Fibroblast of lung (primary cell): ENCODE results near the gene SUSD1. TPM values are rescaled to one million over a fixed set of nuclear protein-coding genes. Genes with fewer than 3 reads are reported as not detected.

Experiments
- DNase-seq, 2 donors: peaks; one replicate each; pipeline versions ENCODE4 v3.0.0 to v3.0.0-alpha.2; 2010; ENCODE audit warnings: low read depth in 2 of 2
- H2AFZ ChIP-seq: 2 replicates; pipeline ENCODE4 v1.5.1; 2012; ENCODE audit warnings: low read length, control low read depth, inconsistent platforms
- H3K27ac ChIP-seq: 2 replicates; pipeline ENCODE4 v1.5.1; 2011; ENCODE audit warnings: low read length, control low read depth; ENCODE audit not compliant: insufficient read depth
- H3K27me3 ChIP-seq: 2 replicates; pipeline ENCODE4 v1.5.1; 2011; ENCODE audit warnings: mild to moderate bottlenecking, low read length; ENCODE audit not compliant: control insufficient read depth, insufficient read depth
- H3K36me3 ChIP-seq: 2 replicates; pipeline ENCODE4 v1.5.1; 2011; ENCODE audit warnings: low read length; ENCODE audit not compliant: control insufficient read depth, insufficient read depth
- H3K4me1 ChIP-seq: 2 replicates; pipeline ENCODE4 v1.5.1; 2011; ENCODE audit warnings: low read length; ENCODE audit not compliant: control insufficient read depth, insufficient read depth; ENCODE audit errors: extremely low read depth
- H3K4me2 ChIP-seq: 2 replicates; pipeline ENCODE4 v1.5.1; 2011; ENCODE audit warnings: low read length, control low read depth; ENCODE audit not compliant: insufficient read depth; ENCODE audit errors: extremely low read depth
- H3K4me3 ChIP-seq, 4 experiments: fragments of 200-600 bp in 1 of 4; sonication (generic) in 1 of 4; replicated peaks in 1 of 4; 2 replicates each; pipeline ENCODE4 v1.5.1; 2011 to 2016; ENCODE audit warnings: low read length in 4 of 4, low read depth in 3 of 4, mild to moderate bottlenecking in 3 of 4, control low read depth in 2 of 4, inconsistent platforms in 1 of 4, mixed read lengths in 1 of 4; ENCODE audit not compliant: insufficient read depth in 1 of 4; ENCODE audit errors: control extremely low read depth in 1 of 4
- H3K79me2 ChIP-seq: 2 replicates; pipeline ENCODE4 v1.5.1; 2012; ENCODE audit warnings: mild to moderate bottlenecking, low read length, inconsistent platforms; ENCODE audit not compliant: control insufficient read depth, insufficient read depth
- H3K9ac ChIP-seq: 2 replicates; pipeline ENCODE4 v1.5.1; 2011; ENCODE audit warnings: mild to moderate bottlenecking, low read length, control low read depth; ENCODE audit not compliant: insufficient read depth
- H3K9me3 ChIP-seq: 2 replicates; pipeline ENCODE4 v1.5.1; 2012; ENCODE audit warnings: low read depth, low read length; ENCODE audit not compliant: control insufficient read depth, insufficient read depth
- H4K20me1 ChIP-seq: 2 replicates; pipeline ENCODE4 v1.5.1; 2011; ENCODE audit warnings: low read length; ENCODE audit not compliant: control insufficient read depth, insufficient read depth; ENCODE audit errors: extremely low read depth
- EZH2 ChIP-seq: IDR thresholded peaks from 2 replicates; pipeline ENCODE4 v1.5.1; 2012; ENCODE audit warnings: low read length, control low read depth, mild to moderate bottlenecking; ENCODE audit errors: missing control alignments
- polyA plus RNA-seq, 2 donors: library from polyadenylated mRNA; depleted of rRNA in 1 of 2; stranded (reverse) in 1 of 2; unstranded in 1 of 2; fragments of >200 nt; gene quantifications; 2 replicates each; pipeline ENCODE4 v1.2.1, GENCODE V29; 2011 to 2012; ENCODE audit warnings: missing spikeins in 1 of 2
- total RNA-seq: library from RNA; depleted of rRNA; stranded (reverse); fragments of >200 nt; gene quantifications from 2 replicates; pipeline ENCODE4 v1.2.1, GENCODE V29; 2014
- TF ChIP-seq, protein P1 (sequence below), 2 donors: IDR thresholded peaks in 1 of 2; conservative IDR thresholded peaks in 1 of 2; 1 replicate in 1 of 2; 2 replicates in 1 of 2; pipeline ENCODE4 v1.5.1; 2011 to 2012; ENCODE audit warnings: low read length in 2 of 2, control low read depth in 1 of 2, inconsistent platforms in 1 of 2, low read depth in 1 of 2, mild to moderate bottlenecking in 1 of 2

SUSD1 gene
- total and polyA plus RNA-seq, 2 donors (not counting 1 experiment from before 2014, with no cell fraction given): 27.4 to 28.6 TPM

DNA sequence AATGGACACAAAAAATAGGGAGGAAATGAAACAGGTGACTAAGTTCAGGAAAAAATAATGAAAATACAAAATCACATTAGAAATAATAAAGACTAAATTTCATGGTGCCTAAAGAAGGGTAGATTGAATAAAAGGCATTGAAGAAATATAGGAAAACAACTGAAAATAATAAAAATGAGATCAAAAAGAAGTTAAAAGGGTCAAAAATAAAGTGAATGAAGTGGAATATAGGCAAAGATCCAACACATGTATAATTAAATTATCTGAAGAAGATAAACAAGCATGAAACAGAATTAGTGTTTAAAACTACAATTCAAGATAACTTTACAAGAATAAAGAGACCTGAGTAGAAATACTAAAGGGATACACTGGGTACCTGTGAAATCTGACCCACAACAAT lies 87.6 kb downstream of the SUSD1 start:
- Histone ChIP-seq H3K36me3 (no peaks in the 10 kb centered on the region), H2AFZ (no peak overlapping the region), H3K79me2 (no peaks in the 10 kb centered on the region), H3K4me3 (no peak overlapping the region), H3K9me3 (no peaks in the 10 kb centered on the region), H4K20me1 (no peaks in the 10 kb centered on the region), H3K27me3 (no peaks in the 10 kb centered on the region), H3K27ac (no peak overlapping the region), H3K4me1 (no peaks in the 10 kb centered on the region), H3K4me2 (no peak overlapping the region), H3K9ac (no peak overlapping the region)
- TF ChIP-seq, protein P1, sequence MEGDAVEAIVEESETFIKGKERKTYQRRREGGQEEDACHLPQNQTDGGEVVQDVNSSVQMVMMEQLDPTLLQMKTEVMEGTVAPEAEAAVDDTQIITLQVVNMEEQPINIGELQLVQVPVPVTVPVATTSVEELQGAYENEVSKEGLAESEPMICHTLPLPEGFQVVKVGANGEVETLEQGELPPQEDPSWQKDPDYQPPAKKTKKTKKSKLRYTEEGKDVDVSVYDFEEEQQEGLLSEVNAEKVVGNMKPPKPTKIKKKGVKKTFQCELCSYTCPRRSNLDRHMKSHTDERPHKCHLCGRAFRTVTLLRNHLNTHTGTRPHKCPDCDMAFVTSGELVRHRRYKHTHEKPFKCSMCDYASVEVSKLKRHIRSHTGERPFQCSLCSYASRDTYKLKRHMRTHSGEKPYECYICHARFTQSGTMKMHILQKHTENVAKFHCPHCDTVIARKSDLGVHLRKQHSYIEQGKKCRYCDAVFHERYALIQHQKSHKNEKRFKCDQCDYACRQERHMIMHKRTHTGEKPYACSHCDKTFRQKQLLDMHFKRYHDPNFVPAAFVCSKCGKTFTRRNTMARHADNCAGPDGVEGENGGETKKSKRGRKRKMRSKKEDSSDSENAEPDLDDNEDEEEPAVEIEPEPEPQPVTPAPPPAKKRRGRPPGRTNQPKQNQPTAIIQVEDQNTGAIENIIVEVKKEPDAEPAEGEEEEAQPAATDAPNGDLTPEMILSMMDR (conservative IDR thresholded peaks at IDR 0.05 in 1 of 2, IDR thresholded peaks at IDR 0.05 in 1 of 2; ENCODE audit: low read depth in 1 of 2, low read length in 2 of 2): no peak
- TF ChIP-seq EZH2: no peak
- DNase-seq: no peak

DNA sequence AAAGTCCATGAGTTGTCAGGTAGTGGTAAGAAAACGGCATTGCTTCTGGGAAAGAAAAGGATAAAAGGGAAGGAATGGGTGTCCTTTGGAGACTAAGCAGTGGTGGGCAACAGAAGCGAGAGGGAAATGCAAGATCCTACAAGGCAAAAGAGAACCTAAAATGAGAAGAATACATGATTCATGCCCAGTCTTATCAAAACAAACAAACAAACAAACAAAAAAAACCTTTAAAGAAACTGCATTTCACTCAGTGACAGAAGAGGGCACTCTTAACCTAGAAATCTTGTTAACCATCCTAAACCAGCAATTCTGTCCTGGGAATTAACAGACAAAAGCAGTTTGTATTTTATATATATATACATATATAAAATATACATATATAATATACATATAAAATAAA lies 88.5 kb downstream of the SUSD1 start:
- no peak overlapping the region for H3K4me3 ChIP-seq
- H3K9me3 ChIP-seq: no peaks in the 10 kb centered on the region
- H3K4me2 ChIP-seq: no peak overlapping the region
- H3K27me3 ChIP-seq: no peaks in the 10 kb centered on the region
- TF ChIP-seq, protein P1 (conservative IDR thresholded peaks at IDR 0.05 in 1 of 2, IDR thresholded peaks at IDR 0.05 in 1 of 2; ENCODE audit: low read depth in 1 of 2, low read length in 2 of 2): peak; percentile 44 to 46
- TF ChIP-seq EZH2: no peak
- H2AFZ ChIP-seq: no peak overlapping the region
- H3K79me2 ChIP-seq: no peaks in the 10 kb centered on the region
- H3K4me1 ChIP-seq: no peaks in the 10 kb centered on the region
- H4K20me1 ChIP-seq: no peaks in the 10 kb centered on the region
- H3K36me3 ChIP-seq: no peaks in the 10 kb centered on the region
- no peak overlapping the region for H3K9ac ChIP-seq
- peak; percentile 11 to 44 for DNase-seq
- H3K27ac ChIP-seq: no peak overlapping the region

DNA sequence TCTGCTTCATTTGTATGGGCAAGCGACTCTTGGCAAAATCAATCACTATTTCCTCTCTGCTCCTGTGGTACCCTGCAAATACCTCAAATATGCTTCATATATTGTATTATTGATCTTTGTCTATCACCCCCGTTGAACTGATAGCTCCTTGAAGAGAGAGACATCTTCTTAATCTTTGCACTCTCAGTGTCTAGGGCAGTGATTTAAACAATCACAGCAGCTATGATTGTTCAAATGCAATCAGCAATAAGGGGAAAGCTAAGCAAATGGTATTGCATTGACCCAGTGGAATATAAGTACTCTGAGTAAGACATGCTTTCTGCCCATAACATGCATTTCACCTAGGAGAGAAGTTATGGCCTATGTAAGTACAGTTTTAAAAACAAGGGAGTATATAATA lies 90.2 kb downstream of the SUSD1 start:
- no peaks in the 10 kb centered on the region for H3K36me3 ChIP-seq
- no peak overlapping the region for H3K27ac ChIP-seq
- TF ChIP-seq, protein P1 (conservative IDR thresholded peaks at IDR 0.05 in 1 of 2, IDR thresholded peaks at IDR 0.05 in 1 of 2; ENCODE audit: low read depth in 1 of 2, low read length in 2 of 2): no peak
- TF ChIP-seq EZH2: no peak
- H3K4me2 ChIP-seq: no peak overlapping the region
- H2AFZ ChIP-seq: no peak overlapping the region
- H4K20me1 ChIP-seq: no peaks in the 10 kb centered on the region
- H3K4me3 ChIP-seq: no peak overlapping the region
- H3K27me3 ChIP-seq: no peaks in the 10 kb centered on the region
- no peaks in the 10 kb centered on the region for H3K79me2 ChIP-seq
- H3K4me1 ChIP-seq: no peaks in the 10 kb centered on the region
- H3K9me3 ChIP-seq: no peaks in the 10 kb centered on the region
- DNase-seq: no peak
- H3K9ac ChIP-seq: no peak overlapping the region
